ENCODE data around the gene PNPLA3.
"Not testable (repeated sequence)": the region's sequence is repeated elsewhere in the genome, so short reads cannot be mapped to it uniquely, and the experiment has no call there.

PNPLA3 gene

DNA sequence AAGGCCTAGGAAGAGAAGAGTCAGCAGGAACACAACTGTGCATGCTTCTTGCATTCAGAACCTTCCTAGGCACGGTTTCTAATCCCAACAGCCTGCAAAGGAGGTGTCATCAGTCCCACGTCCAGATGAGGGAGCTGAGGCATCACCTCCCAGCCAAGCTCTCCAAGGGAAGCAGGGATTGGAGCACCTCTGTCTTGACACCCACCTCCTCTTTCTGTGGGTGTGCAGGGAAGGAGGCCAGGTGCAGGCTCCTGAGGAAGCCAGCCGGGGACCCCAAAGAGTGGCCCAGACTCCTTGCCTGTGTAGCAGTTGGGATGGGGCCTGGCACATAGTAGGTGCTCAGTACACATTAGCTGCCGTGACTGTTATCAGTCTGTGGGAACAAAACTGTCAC, 33.7 kb upstream of the PNPLA3 start:
- in situ Hi-C loops (cut with HindIII; ENCODE audit: low sequenced_read_pairs): no loop called here

DNA sequence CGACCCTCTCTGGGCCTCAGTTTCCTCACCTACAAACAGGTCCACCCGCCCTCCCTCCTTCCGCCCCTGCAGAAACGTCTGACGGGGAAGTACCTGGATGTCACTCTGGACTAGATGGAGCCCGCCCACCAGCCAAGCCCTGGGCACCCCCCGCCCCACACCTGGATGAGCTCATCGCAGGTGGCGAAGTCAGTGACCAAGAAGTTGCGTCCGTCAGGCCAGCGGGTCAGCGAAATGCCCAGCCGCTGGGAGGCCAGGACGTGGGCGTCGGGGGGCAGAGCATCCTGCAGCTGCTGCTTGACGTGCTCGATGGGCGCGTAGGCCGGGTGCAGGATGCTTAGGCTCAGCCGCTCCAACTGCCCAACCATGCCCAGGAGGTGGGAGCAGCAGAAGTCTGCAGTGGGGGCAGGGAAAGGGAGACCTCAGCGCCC, 32.7 kb upstream of the PNPLA3 start:
- in situ Hi-C loops (cut with HindIII; ENCODE audit: low sequenced_read_pairs): no loop called here

DNA sequence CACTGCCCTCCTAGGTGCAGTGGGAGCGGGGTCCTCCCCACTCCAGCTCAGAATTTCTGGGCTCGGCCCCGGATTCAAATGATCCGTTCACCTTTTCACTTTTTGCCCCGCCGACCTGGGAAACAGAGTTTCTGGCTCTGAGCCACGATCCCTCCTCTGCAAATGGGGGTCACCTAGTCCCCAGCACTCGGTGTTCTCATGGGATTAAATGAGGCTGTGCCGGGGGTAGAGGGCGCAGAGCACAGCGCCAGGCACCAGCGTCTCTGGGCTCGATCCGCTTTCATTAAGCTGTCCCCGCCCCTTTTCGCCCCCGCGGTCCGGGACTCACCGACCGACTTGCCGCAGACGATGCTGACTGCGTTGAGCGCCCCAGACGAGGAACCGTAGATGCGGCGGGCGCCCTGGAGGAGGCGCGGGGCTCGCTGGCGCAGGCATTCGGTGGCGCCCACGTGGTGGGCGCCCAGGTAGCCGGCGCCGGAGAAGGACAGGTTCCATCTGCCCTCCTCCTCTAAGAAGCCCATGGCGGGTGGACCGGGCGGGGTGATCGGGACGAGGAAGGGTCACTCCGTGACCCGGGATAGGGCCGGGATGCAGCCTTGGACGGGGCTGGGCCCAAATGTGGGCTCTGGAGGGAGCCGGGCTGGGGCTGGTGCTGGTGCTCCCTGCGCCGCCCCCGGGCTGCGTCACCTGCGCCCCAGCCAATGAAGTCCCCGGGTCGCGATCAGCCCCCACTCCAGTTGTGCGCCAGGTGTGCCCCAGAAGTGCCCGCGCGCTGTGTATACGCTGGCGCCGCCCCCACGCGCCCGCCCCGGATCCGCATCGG, 32.0 kb upstream of the PNPLA3 start, which contains the start of gene PNPLA5:
Gene PNPLA5, minus strand, starts transcription at position 654 of the 823 bp plus-strand sequence. Its CDS starts 133 bp downstream, at position 521.
- in situ Hi-C loops (cut with HindIII; ENCODE audit: low sequenced_read_pairs): no loop called here

GRCh38 chr22:43892183-43892894, 31.3 kb upstream of the PNPLA3 start:
- in situ Hi-C loops (cut with HindIII; ENCODE audit: low sequenced_read_pairs): no loop called here

- in situ Hi-C loops (cut with HindIII; ENCODE audit: low sequenced_read_pairs): no loop called here
Measured at GRCh38 chr22:43893266-43893665, 30.3 kb upstream of the PNPLA3 start.

GRCh38 chr22:43894122-43894521, 29.5 kb upstream of the PNPLA3 start:
- in situ Hi-C loops (cut with HindIII; ENCODE audit: low sequenced_read_pairs): no loop called here

GRCh38 chr22:43895986-43896645, 27.5 kb upstream of the PNPLA3 start:
- in situ Hi-C loops (cut with HindIII; ENCODE audit: low sequenced_read_pairs): no loop called here

DNA sequence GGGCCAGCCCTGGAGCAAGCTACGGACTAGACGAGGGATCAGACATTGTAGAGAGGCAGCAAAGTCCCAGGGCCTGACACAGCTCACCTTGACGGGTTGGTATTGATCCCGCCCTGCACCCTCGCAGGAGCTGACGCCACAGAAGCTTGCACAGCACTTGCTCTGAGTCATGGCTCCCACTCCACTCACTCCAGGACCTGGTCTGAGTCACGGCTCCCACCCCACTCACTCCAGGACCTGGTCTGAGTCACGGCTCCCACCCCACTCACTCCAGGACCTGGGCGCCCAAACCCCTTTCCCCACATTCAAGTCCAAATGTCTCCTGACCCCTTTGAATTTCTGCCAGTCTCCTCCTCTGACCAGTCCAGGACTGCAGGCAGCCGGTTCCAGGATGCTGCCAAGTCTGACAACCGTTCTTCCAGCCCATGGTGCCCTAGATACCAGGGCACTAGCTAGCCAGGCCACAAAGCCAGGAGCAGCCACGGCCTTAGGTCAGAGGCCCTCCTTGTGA, 25.8 kb upstream of the PNPLA3 start:
- in situ Hi-C loops (cut with HindIII; ENCODE audit: low sequenced_read_pairs): no loop called here

DNA sequence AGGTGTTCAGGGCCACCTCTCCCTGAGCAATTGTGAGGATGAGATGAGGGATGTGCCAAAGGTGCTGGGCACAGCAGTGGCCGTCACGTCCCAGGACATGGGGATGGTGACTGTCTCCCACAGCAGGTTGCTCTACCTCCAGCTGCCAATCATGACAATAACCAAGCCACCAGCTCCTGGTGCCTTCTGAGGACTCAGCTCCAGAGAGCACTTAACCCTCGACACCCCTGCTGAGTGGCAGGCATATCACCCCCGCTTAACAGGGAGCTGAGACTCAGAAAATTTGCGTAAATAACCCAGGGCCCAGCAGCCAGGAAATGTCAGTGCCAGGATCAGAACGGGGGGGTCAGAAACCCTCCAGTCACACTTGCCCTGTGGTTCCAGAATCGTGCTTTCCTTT, 23.4 kb upstream of the PNPLA3 start:
- in situ Hi-C loops (cut with HindIII; ENCODE audit: low sequenced_read_pairs): no loop called here

GRCh38 chr22:43901976-43902643, 21.5 kb upstream of the PNPLA3 start:
- in situ Hi-C loops (cut with HindIII; ENCODE audit: low sequenced_read_pairs): no loop called here

- in situ Hi-C loops (cut with HindIII; ENCODE audit: low sequenced_read_pairs): not testable (repeated sequence)
Measured at GRCh38 chr22:43903033-43903432, 20.6 kb upstream of the PNPLA3 start.

- in situ Hi-C loops (cut with HindIII; ENCODE audit: low sequenced_read_pairs): not testable (repeated sequence)
Measured at GRCh38 chr22:43904412-43904811, 19.2 kb upstream of the PNPLA3 start.

DNA sequence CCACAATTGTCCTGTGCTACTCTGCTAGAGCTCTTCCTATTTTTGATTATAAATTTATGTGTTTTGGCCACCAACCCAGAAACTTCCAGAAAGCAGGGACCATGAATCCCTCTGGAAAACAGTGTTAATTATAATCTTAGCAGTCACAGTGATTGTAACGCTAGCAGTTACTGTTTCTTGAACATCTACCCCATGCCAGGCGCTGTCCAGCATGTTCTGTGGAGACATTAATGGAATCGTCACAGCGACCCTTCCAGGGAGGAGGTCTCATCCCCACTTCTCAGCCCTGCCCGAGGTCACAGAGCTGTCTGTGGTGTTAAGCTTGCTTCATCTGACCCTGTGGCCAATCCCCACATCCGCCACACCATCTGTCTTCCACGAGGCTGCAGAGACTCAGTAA, 17.9 kb upstream of the PNPLA3 start:
- in situ Hi-C loops (cut with HindIII; ENCODE audit: low sequenced_read_pairs): no loop called here

DNA sequence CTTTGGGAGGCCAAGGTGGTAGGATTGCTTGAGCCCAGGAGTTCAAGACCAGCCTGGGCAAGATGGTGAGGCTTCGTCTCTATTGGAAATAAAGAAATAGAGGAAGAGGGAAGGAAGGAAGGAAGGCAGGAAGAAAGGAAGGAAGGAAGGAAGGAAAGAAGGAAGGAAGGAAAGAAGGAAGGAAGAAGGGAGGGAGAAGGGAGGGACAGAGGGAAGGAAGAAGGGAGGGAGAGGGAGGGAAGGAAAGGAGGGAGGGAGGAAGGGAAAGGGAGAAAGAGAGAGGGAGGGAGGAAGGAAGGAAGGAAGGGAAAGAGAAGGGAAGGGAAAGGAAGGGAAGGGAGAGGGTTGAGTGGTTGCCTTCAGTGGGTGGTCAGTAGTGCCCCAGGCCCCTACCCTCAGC, 13.9 kb upstream of the PNPLA3 start:
- in situ Hi-C loops (cut with HindIII; ENCODE audit: low sequenced_read_pairs): no loop called here

DNA sequence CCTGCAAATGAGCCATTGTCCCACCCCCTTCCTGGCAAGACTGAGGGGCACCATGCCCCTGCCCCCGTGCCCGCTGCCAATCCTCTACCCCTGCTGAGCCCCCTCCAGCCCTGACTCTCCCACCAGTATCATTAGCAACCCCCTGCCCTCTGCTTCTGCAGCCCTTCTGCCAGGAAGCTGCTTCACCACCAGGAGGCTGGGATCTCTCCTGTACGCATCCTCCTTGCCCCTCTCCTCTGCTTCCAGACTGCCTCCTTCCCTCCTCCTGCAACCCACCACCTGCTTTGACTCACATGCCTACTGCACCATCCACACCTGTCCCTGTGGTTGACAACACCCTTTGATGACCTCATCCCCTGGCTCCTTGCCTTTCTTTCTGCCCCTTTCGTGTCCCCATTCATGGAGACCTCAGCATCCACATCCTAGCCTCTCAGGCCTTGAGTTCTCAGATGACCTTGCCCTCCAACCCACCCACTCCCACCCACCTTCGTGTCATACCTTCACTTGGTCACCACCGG, 13.4 kb upstream of the PNPLA3 start:
- in situ Hi-C loops (cut with HindIII; ENCODE audit: low sequenced_read_pairs): no loop called here

DNA sequence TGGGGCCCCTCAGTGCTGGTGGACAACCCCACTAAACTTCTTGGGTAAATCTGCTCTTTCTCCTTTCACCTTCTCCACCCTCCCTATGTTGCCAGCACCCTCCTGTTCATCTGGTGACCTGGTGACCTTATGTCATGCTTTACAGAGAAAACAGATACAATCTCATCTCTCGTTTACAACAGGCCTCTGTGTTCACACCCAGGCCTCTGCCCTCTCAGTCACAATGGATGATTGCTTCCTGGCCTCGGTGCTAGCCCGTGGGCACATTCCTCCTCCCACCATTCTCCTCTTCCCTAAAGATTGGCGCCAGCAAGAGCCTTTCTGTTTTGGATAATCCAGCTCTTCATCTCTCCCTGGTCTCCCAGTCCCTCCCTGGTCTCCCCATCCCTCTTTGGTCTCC, 12.3 kb upstream of the PNPLA3 start:
- in situ Hi-C loops (cut with HindIII; ENCODE audit: low sequenced_read_pairs): no loop called here

- in situ Hi-C loops (cut with HindIII; ENCODE audit: low sequenced_read_pairs): no loop called here
Measured at GRCh38 chr22:43917521-43917920, 6.1 kb upstream of the PNPLA3 start.

DNA sequence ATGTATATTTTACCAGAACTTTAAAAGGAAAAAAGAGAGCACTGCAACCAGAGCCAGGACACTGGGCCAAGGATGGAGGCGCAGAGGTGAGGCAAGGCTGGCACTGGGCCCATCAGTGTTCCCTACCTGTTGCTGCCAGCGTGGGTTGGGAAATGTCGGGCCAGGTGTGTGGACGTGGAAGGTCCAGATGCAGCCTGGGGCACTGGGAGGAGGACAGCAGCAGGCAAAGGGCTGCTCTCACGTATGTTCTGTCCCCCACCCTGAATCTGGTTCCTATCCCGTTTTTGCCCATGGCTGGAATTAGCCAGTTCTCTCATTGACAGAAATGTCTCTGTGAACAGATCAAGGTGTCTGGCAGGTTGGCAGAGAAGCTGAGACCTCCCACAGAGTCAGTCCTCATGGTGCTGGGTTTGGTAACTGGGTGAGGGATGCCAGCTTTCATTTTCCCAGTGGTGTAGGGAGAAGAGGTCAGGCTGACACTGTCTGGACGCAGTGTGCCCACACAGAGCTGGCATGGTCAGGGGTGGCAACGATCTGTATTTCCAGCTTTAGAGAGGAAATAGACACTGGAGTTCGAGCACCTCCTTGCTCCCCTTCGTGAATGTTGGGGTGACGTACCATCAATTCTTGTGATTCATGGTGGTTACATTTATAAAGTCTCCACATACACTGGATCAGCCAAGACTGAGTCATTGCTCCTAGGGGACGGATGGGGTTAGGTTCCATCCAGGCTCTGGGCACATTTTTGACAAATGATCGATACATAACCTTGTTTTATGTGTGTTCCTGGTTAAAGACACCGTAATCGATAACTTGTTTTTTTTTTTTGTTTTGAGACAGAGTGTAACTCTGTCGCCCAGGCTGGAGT, 4.3 kb upstream of the PNPLA3 start:
- in situ Hi-C loops (cut with HindIII; ENCODE audit: low sequenced_read_pairs): no loop called here

GRCh38 chr22:43921370-43921769, 2.2 kb upstream of the PNPLA3 start:
- in situ Hi-C loops (cut with HindIII; ENCODE audit: low sequenced_read_pairs): no loop called here

DNA sequence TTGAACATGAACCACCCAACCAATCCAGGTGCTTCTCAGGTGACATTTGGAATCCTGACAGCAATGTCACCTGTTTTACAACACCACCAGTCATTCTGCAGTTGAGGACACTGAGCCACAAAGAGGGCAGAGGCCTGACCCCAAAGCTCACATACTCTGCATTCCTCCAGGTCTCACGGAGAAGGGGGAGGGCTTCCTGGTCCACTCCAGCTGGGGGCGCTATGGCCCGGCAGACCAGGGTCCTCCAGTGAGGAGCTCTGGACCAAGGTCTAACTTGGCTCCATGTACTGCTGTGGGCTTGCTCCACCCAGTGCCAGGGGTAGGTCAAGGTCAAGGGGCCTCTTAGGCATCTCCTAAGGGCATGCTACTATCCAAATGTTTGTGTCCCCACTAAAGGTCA, 1.5 kb upstream of the PNPLA3 start:
- in situ Hi-C loops (cut with HindIII; ENCODE audit: low sequenced_read_pairs): no loop called here
